GM19099 (cell line): ENCODE data around the gene HOXD1.

Source experiments
- POLR2A ChIP-seq: IDR thresholded peaks from 3 replicates; pipeline ENCODE4 v1.6.1; 2011; ENCODE audit warnings: low read depth; ENCODE audit not compliant: insufficient read length; ENCODE audit errors: extremely low read depth

Gene HOXD1

GRCh38 chr2:176170602-176171305 is 17.7 kb upstream of the HOXD1 start:
- TF ChIP-seq POLR2A = no peak

GRCh38 chr2:176171351-176172006 is 17.0 kb upstream of the HOXD1 start:
- TF ChIP-seq POLR2A = no peak

- no peak for TF ChIP-seq POLR2A
Measured at GRCh38 chr2:176172007-176172894, 16.2 kb upstream of the HOXD1 start.

- no peak for TF ChIP-seq POLR2A
Measured at GRCh38 chr2:176172895-176173566, 15.4 kb upstream of the HOXD1 start.

- no peak for TF ChIP-seq POLR2A
Measured at GRCh38 chr2:176173567-176174381, 14.7 kb upstream of the HOXD1 start.

GRCh38 chr2:176174382-176174823 is 14.1 kb upstream of the HOXD1 start:
- no peak for TF ChIP-seq POLR2A

GRCh38 chr2:176174824-176175708 is 13.4 kb upstream of the HOXD1 start:
- no peak for TF ChIP-seq POLR2A

- TF ChIP-seq POLR2A = no peak
Measured at GRCh38 chr2:176175709-176176607, 12.5 kb upstream of the HOXD1 start.

GRCh38 chr2:176177580-176178037 is 10.9 kb upstream of the HOXD1 start:
- TF ChIP-seq POLR2A = no peak

- no peak for TF ChIP-seq POLR2A
Measured at GRCh38 chr2:176178038-176178756, 10.3 kb upstream of the HOXD1 start.

GRCh38 chr2:176178757-176179295 is 9.6 kb upstream of the HOXD1 start:
- TF ChIP-seq POLR2A = no peak

GRCh38 chr2:176181551-176181950 is 6.9 kb upstream of the HOXD1 start:
- TF ChIP-seq POLR2A = no peak

- no peak for TF ChIP-seq POLR2A
Measured at GRCh38 chr2:176182671-176183070, 5.8 kb upstream of the HOXD1 start.
